ENCODE results near the gene SEC11A.

SEC11A gene

GRCh38 chr15:84649706-84650105 is 66.2 kb downstream of the SEC11A start:
- no peak overlapping the region for H3K4me2 ChIP-seq (ENCODE audit: low read depth, low read length, poor library complexity, severe bottlenecking)
- H3K27ac ChIP-seq (ENCODE audit: low read depth, low read length) = no peak overlapping the region
- H3K4me3 ChIP-seq (ENCODE audit: insufficient read depth, low read length, poor library complexity, severe bottlenecking) = no peak overlapping the region
- H3K36me3 ChIP-seq (ENCODE audit: low read length) = peaks cover 4% of the 10 kb centered on the region; the same call in 1 of the 2 replicates
- no peaks in the 10 kb centered on the region for H3K9me3 ChIP-seq (ENCODE audit: insufficient read depth, low read length)
- peaks cover 12% of the 10 kb centered on the region for H3K79me2 ChIP-seq (ENCODE audit: insufficient read depth, low read length)
- no peaks in the 10 kb centered on the region for H3K9me2 ChIP-seq (replicated peaks; ENCODE audit: insufficient read depth, low read length)
- H3F3A ChIP-seq (ENCODE audit: insufficient read depth) = no peaks in the 10 kb centered on the region
- H2AFZ ChIP-seq (ENCODE audit: low read depth, low read length, severe bottlenecking) = no peak overlapping the region
- H4K20me1 ChIP-seq (ENCODE audit: low read depth, low read length) = no peaks in the 10 kb centered on the region
- no peak for TF ChIP-seq EZH2phosphoT487 (conservative IDR thresholded peaks at IDR 0.05; ENCODE audit: low read length)
- TF ChIP-seq, protein P1, sequence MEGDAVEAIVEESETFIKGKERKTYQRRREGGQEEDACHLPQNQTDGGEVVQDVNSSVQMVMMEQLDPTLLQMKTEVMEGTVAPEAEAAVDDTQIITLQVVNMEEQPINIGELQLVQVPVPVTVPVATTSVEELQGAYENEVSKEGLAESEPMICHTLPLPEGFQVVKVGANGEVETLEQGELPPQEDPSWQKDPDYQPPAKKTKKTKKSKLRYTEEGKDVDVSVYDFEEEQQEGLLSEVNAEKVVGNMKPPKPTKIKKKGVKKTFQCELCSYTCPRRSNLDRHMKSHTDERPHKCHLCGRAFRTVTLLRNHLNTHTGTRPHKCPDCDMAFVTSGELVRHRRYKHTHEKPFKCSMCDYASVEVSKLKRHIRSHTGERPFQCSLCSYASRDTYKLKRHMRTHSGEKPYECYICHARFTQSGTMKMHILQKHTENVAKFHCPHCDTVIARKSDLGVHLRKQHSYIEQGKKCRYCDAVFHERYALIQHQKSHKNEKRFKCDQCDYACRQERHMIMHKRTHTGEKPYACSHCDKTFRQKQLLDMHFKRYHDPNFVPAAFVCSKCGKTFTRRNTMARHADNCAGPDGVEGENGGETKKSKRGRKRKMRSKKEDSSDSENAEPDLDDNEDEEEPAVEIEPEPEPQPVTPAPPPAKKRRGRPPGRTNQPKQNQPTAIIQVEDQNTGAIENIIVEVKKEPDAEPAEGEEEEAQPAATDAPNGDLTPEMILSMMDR (IDR thresholded peaks at IDR 0.05; ENCODE audit: insufficient read depth, low read length, poor library complexity, severe bottlenecking) = no peak
- H3K9ac ChIP-seq (ENCODE audit: low read length) = no peak overlapping the region
- no peaks in the 10 kb centered on the region for H3K27me3 ChIP-seq (ENCODE audit: low read length)

GRCh38 chr15:84648539-84648938 is 67.4 kb downstream of the SEC11A start:
- Histone ChIP-seq H3K4me3 (ENCODE audit: insufficient read depth, low read length, poor library complexity, severe bottlenecking) (no peak overlapping the region), H3K27ac (ENCODE audit: low read depth, low read length) (no peak overlapping the region), H3K36me3 (ENCODE audit: low read length) (peaks cover 4% of the 10 kb centered on the region; the same call in 1 of the 2 replicates)

GRCh38 chr15:84647726-84648125 is 68.2 kb downstream of the SEC11A start:
- Histone ChIP-seq H3K27me3 (ENCODE audit: low read length) (no peaks in the 10 kb centered on the region), H3K4me2 (ENCODE audit: low read depth, low read length, poor library complexity, severe bottlenecking) (no peak overlapping the region), H3K79me2 (ENCODE audit: insufficient read depth, low read length) (peaks cover 3% of the 10 kb centered on the region; the same call in 1 of the 2 replicates), H3K36me3 (ENCODE audit: low read length) (peaks cover 8% of the 10 kb centered on the region; the same call in 1 of the 2 replicates), H2AFZ (ENCODE audit: low read depth, low read length, severe bottlenecking) (no peak overlapping the region), H4K20me1 (ENCODE audit: low read depth, low read length) (no peaks in the 10 kb centered on the region), H3K4me3 (ENCODE audit: insufficient read depth, low read length, poor library complexity, severe bottlenecking) (no peak overlapping the region), H3F3A (ENCODE audit: insufficient read depth) (no peaks in the 10 kb centered on the region), H3K9me2 (replicated peaks; ENCODE audit: insufficient read depth, low read length) (no peaks in the 10 kb centered on the region), H3K9me3 (ENCODE audit: insufficient read depth, low read length) (no peaks in the 10 kb centered on the region), H3K9ac (ENCODE audit: low read length) (no peak overlapping the region), H3K27ac (ENCODE audit: low read depth, low read length) (no peak overlapping the region)
- TF ChIP-seq EZH2phosphoT487 (conservative IDR thresholded peaks at IDR 0.05; ENCODE audit: low read length) = no peak
- TF ChIP-seq, protein P1 (IDR thresholded peaks at IDR 0.05; ENCODE audit: insufficient read depth, low read length, poor library complexity, severe bottlenecking) = no peak

More at GRCh38 chr15:84648539-84648938, 67.4 kb downstream of the SEC11A start:
- H3K9ac ChIP-seq (ENCODE audit: low read length) = no peak overlapping the region
- no peak overlapping the region for H3K4me2 ChIP-seq (ENCODE audit: low read depth, low read length, poor library complexity, severe bottlenecking)
- TF ChIP-seq, protein P1 (IDR thresholded peaks at IDR 0.05; ENCODE audit: insufficient read depth, low read length, poor library complexity, severe bottlenecking) = no peak
- no peak for TF ChIP-seq EZH2phosphoT487 (conservative IDR thresholded peaks at IDR 0.05; ENCODE audit: low read length)
- no peak overlapping the region for H2AFZ ChIP-seq (ENCODE audit: low read depth, low read length, severe bottlenecking)
- H3K27me3 ChIP-seq (ENCODE audit: low read length) = no peaks in the 10 kb centered on the region
- H3K9me2 ChIP-seq (replicated peaks; ENCODE audit: insufficient read depth, low read length) = no peaks in the 10 kb centered on the region
- H3K9me3 ChIP-seq (ENCODE audit: insufficient read depth, low read length) = no peaks in the 10 kb centered on the region
- H3F3A ChIP-seq (ENCODE audit: insufficient read depth) = no peaks in the 10 kb centered on the region
- peaks cover 11% of the 10 kb centered on the region for H3K79me2 ChIP-seq (ENCODE audit: insufficient read depth, low read length)
- H4K20me1 ChIP-seq (ENCODE audit: low read depth, low read length) = no peaks in the 10 kb centered on the region

All from SU-DHL-6 (cell line).